ENCODE measurements around the gene POLR3C.
A peak's percentile ranks its signal among the peaks of the same experiment; 100 is the strongest.
"Not testable (repeated sequence)": the region's sequence is repeated elsewhere in the genome, so short reads cannot be mapped to it uniquely, and the experiment has no call there.

POLR3C gene, protein sequence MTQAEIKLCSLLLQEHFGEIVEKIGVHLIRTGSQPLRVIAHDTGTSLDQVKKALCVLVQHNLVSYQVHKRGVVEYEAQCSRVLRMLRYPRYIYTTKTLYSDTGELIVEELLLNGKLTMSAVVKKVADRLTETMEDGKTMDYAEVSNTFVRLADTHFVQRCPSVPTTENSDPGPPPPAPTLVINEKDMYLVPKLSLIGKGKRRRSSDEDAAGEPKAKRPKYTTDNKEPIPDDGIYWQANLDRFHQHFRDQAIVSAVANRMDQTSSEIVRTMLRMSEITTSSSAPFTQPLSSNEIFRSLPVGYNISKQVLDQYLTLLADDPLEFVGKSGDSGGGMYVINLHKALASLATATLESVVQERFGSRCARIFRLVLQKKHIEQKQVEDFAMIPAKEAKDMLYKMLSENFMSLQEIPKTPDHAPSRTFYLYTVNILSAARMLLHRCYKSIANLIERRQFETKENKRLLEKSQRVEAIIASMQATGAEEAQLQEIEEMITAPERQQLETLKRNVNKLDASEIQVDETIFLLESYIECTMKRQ

DNA sequence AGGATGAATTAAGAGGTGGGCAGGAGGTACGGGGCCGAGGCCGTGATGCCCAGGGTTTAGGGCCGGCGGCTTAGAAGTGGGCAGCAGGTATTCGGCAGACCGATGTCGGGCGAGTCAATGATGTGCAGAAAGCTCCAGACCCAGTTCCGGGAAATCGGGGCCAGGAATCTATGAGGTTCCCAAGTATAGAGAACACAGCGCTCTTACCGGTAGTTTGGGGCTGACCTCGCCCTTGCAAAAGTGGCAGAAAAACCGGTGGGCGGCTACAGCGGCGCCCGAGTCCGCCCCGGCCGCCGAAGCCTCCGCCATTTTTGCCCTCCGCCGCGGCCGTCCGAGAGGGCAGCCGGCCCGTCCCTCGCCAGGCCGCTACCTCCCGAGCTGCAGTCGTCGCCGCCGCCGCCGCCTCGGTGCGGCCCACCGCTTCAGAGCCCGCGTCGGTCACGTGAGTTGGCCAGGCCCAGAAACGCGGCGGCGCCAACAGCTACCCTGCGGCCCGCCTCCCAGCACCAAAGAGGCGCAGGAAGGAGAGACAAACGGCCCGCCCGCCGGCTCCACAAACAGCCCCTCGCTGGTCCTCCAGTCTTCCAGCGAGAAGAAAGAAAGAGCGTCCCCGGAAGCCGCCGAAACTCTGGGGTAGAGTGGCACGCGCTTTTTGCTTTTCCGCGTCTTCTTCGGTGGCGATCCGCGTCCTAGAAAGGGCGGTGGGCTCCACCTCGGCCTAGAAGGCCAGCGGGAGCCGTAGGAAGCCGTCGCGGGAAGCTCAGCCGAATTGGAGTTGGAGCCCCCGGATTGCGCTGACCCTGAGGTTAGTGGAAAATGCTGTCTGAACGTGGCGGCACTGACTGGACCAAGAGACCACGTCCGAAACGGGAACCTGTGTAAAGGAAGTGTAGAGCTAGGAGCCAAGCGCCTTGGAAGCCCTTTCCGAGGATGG is at the start of gene POLR3C, which contains the start of gene RNF115:
Gene POLR3C (plus strand): TSS at position 636 of the 934 bp plus-strand sequence. CDS start 1,577 bp downstream, outside the sequence.
Gene RNF115 (minus strand): TSS at position 531 of the 934 bp plus-strand sequence. CDS start 222 bp downstream, at position 309.
- Histone ChIP-seq H3K36me3 (ENCODE audit: control insufficient read depth, low read depth, low read length) (peaks cover 28% of the 10 kb centered on the region), H3K4me3 (ENCODE audit: low read length) (peak within 1 kb of the TSS; percentile 100), H3K9ac (ENCODE audit: low read length) (peak within 1 kb of the TSS; percentile 90), H3K4me1 (ENCODE audit: control insufficient read depth, low read depth, low read length) (no peaks in the 10 kb centered on the region), H3K9me3 (ENCODE audit: control insufficient read depth, low read depth, low read length) (no peaks in the 10 kb centered on the region), H3K27me3 (ENCODE audit: control insufficient read depth, insufficient read depth, low read length) (no peaks in the 10 kb centered on the region), H3K27ac (ENCODE audit: low read length) (peak within 1 kb of the TSS; percentile 85)

DNA sequence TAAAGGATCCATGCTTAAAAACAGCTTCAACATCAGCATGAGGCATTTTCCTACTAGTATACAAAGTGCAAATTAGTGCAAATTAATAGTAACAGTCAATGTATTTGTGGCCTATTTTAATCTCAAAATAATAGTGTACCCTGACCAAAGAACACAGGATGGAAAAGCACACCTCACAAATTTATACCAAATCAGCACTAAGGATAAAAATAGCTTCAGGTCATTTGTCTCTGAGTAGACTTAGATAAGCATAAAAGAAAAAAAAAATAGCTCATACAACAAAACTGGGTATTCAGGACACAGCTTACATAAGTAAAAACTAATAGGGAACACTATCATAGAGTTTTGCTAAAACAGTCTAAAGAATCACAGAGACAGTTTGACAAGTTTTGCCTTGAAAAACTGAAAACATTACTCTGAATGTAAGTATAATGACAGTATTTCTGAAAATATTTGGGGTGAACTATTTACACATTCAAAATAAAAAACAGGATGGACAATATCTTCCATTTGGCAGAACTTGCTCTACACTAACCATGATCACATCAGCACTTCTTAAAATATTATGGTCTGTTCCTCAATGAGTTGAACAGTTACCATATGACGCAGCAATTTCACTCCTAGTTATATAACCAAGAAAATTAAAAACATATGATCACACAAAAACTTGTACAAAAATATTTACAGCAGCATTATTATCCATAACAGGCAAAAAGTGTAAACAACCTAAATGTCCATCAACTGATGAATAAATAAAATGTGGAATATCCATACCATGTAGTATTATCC is 46.4 kb upstream of the POLR3C start:
- no peak overlapping the region for H3K27ac ChIP-seq (ENCODE audit: low read length)
- H3K27me3 ChIP-seq (ENCODE audit: control insufficient read depth, insufficient read depth, low read length): no peaks in the 10 kb centered on the region
- no peaks in the 10 kb centered on the region for H3K4me1 ChIP-seq (ENCODE audit: control insufficient read depth, low read depth, low read length)
- H3K36me3 ChIP-seq (ENCODE audit: control insufficient read depth, low read depth, low read length): no peaks in the 10 kb centered on the region
- H3K4me3 ChIP-seq (ENCODE audit: low read length): no peak overlapping the region
- H3K9me3 ChIP-seq (ENCODE audit: control insufficient read depth, low read depth, low read length): no peaks in the 10 kb centered on the region
- H3K9ac ChIP-seq (ENCODE audit: low read length): no peak overlapping the region

DNA sequence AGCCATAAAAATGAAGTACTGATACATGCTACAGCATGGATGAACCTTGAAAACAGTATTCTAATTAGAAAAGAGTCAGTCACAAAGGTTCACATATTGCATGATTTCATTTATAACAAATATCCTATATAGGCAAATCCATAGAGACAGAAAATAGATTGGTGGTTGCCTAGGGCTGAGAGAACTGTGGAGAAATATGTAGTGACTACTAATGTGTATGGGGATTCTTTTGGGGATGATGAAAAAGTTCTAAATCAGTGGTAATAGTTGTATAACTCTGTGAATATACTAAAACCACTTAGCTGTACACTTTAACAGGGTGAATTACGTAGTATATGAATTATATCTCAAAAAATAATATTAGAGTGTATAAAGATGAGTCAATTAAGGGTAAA is 45.9 kb upstream of the POLR3C start:
- Histone ChIP-seq H3K4me1 (ENCODE audit: control insufficient read depth, low read depth, low read length) (no peaks in the 10 kb centered on the region), H3K9ac (ENCODE audit: low read length) (no peak overlapping the region), H3K36me3 (ENCODE audit: control insufficient read depth, low read depth, low read length) (no peaks in the 10 kb centered on the region), H3K9me3 (ENCODE audit: control insufficient read depth, low read depth, low read length) (no peaks in the 10 kb centered on the region), H3K27me3 (ENCODE audit: control insufficient read depth, insufficient read depth, low read length) (no peaks in the 10 kb centered on the region), H3K27ac (ENCODE audit: low read length) (no peak overlapping the region), H3K4me3 (ENCODE audit: low read length) (no peak overlapping the region)

DNA sequence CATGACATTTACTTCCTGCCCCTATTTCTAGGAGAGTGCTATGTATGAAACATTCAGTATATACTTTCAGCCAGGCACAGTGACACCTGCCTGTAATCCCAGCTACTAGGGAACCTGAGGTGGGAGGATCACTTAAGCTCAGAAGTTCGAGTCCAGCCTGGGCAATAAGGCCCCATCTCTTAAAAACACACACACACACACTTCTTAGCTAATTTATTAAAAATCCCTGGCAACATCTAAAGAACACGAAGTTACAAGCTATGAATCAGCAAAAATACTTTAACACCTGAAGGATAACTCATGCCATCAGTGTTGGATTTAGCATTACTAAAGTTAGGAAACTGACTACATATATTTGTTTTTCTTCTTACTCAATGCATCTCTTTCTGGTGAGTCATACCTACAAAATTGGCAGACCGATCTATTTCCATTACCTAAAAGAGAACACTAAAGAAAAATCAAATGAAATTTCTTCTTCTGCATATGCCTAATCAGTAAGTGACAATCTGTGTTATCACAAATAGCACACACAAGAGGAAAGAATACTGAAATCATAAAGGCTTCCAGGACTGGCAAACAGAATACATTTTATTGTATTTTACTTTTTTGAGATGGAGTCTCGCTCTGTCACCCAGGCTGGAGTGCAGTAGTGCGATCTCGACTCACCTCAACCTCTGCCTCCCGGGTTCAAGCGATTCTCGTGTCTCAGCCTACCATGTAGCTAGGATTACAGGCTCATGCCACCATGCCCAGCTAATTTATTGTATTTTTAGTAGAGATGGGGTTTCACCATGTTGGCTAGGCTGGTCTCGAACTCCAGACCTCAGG is 41.5 kb upstream of the POLR3C start:
- Histone ChIP-seq H3K36me3 (ENCODE audit: control insufficient read depth, low read depth, low read length) (no peaks in the 10 kb centered on the region), H3K4me1 (ENCODE audit: control insufficient read depth, low read depth, low read length) (no peaks in the 10 kb centered on the region), H3K9ac (ENCODE audit: low read length) (no peak overlapping the region)

DNA sequence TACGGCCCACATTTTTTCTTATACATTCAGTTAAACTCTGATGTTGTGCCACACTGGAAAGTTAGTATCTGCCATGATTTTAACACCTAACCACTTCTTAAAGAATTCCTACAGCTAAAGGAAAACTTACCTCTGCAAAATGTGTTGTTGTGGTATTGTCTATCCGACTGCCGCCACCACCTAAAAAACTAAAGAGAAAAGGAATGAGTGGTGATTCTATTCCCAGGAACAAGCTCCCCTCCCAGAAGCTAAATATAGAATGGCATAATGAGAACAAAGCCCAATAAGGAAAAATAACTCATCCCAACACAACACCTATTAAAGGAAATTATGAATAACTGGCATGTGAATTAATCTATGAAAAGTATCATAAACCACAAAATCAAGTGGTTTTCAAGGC is 39.6 kb upstream of the POLR3C start:
- no peaks in the 10 kb centered on the region for H3K36me3 ChIP-seq (ENCODE audit: control insufficient read depth, low read depth, low read length)
- no peaks in the 10 kb centered on the region for H3K9me3 ChIP-seq (ENCODE audit: control insufficient read depth, low read depth, low read length)
- no peak overlapping the region for H3K9ac ChIP-seq (ENCODE audit: low read length)
- H3K4me1 ChIP-seq (ENCODE audit: control insufficient read depth, low read depth, low read length): no peaks in the 10 kb centered on the region
- no peak overlapping the region for H3K4me3 ChIP-seq (ENCODE audit: low read length)
- H3K27me3 ChIP-seq (ENCODE audit: control insufficient read depth, insufficient read depth, low read length): no peaks in the 10 kb centered on the region
- no peak overlapping the region for H3K27ac ChIP-seq (ENCODE audit: low read length)

More for the DNA sequence above, 41.5 kb upstream of the POLR3C start:
- H3K27me3 ChIP-seq (ENCODE audit: control insufficient read depth, insufficient read depth, low read length): no peaks in the 10 kb centered on the region
- H3K27ac ChIP-seq (ENCODE audit: low read length): no peak overlapping the region
- no peak overlapping the region for H3K4me3 ChIP-seq (ENCODE audit: low read length)
- H3K9me3 ChIP-seq (ENCODE audit: control insufficient read depth, low read depth, low read length): no peaks in the 10 kb centered on the region

DNA sequence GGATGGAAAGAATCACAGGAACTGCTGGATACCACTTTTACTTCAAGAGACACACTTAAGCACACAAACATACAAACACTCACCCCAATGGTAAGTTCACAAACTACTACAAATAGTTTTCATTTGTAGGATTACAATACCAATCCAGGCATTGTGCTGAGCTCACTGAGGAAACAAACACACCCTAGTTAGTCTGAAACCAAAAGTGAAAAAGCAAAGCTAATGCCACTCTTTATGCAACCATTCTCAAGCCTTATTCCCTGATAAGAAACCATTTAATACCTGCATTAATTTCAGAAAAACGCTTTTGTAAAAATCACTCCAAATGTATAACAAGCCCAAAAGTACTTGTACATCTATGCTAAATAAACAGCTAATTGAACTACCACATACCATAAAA is 38.5 kb upstream of the POLR3C start:
- H3K9me3 ChIP-seq (ENCODE audit: control insufficient read depth, low read depth, low read length): no peaks in the 10 kb centered on the region
- no peak overlapping the region for H3K27ac ChIP-seq (ENCODE audit: low read length)
- no peak overlapping the region for H3K4me3 ChIP-seq (ENCODE audit: low read length)
- H3K4me1 ChIP-seq (ENCODE audit: control insufficient read depth, low read depth, low read length): no peaks in the 10 kb centered on the region
- no peaks in the 10 kb centered on the region for H3K36me3 ChIP-seq (ENCODE audit: control insufficient read depth, low read depth, low read length)
- no peak overlapping the region for H3K9ac ChIP-seq (ENCODE audit: low read length)
- H3K27me3 ChIP-seq (ENCODE audit: control insufficient read depth, insufficient read depth, low read length): no peaks in the 10 kb centered on the region

DNA sequence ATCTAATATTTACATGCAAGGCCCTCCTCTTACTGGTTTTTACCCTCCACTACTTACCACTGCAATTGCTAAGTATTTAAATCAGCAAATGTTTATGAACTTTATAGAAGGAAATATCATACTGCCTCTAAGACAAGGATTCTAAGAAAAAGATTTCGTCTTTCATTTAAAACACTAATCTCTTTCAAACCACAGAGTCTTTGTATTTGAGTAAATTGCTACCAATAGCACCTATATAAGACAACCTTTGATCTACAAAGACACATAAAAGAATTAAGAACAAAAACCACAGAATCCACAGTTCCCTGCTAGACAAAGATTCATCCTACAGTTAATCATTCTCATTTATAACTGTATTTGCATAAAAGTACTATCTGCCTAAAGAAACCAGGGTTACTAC is 37.7 kb upstream of the POLR3C start:
- H3K27ac ChIP-seq (ENCODE audit: low read length): no peak overlapping the region
- no peaks in the 10 kb centered on the region for H3K36me3 ChIP-seq (ENCODE audit: control insufficient read depth, low read depth, low read length)
- no peaks in the 10 kb centered on the region for H3K4me1 ChIP-seq (ENCODE audit: control insufficient read depth, low read depth, low read length)
- no peak overlapping the region for H3K4me3 ChIP-seq (ENCODE audit: low read length)
- H3K9me3 ChIP-seq (ENCODE audit: control insufficient read depth, low read depth, low read length): no peaks in the 10 kb centered on the region
- H3K27me3 ChIP-seq (ENCODE audit: control insufficient read depth, insufficient read depth, low read length): no peaks in the 10 kb centered on the region
- no peak overlapping the region for H3K9ac ChIP-seq (ENCODE audit: low read length)

DNA sequence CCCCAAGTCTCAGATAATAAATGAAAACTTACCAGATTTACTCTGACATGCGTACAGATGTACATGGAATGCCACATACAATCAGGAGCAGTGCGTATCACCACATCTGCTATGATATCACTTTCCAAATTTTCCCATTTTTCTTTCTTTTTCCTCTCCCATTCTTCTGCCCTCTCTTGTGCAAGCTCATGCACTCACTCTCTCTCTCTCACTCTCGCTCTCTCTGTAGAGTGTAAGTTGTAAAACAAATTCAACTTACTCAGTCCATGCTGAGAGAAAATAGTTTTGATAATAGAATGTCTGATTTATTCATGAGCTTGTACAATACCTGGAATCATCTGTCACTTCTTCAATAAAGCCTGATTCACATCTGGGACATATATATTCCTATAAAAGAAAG is 35.4 kb upstream of the POLR3C start:
- Histone ChIP-seq H3K9ac (ENCODE audit: low read length) (no peak overlapping the region), H3K36me3 (ENCODE audit: control insufficient read depth, low read depth, low read length) (no peaks in the 10 kb centered on the region), H3K27ac (ENCODE audit: low read length) (no peak overlapping the region), H3K4me3 (ENCODE audit: low read length) (no peak overlapping the region), H3K9me3 (ENCODE audit: control insufficient read depth, low read depth, low read length) (no peaks in the 10 kb centered on the region), H3K27me3 (ENCODE audit: control insufficient read depth, insufficient read depth, low read length) (no peaks in the 10 kb centered on the region), H3K4me1 (ENCODE audit: control insufficient read depth, low read depth, low read length) (no peaks in the 10 kb centered on the region)

DNA sequence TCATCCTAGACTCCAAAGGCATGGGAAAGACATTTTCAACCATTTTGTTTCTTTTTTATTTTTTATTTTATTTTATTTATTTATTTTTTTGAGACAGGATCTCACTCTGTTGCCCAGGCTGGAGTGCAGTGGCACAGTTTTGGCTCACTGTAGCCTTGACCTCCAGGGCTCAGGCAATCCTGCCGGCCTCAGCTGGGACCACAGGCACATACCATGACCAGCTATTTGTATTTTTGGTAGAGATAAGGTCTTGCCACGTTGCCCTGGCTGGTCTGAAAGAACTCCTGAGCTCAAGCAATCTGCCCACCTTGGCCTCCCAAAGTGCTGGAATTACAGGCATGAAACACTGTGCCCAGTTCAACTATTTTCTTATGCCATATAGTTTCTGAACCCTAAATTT is 32.1 kb upstream of the POLR3C start:
- H3K27ac ChIP-seq (ENCODE audit: low read length); H3K4me3 ChIP-seq (ENCODE audit: low read length); H3K9ac ChIP-seq (ENCODE audit: low read length); H3K27me3 ChIP-seq (ENCODE audit: control insufficient read depth, insufficient read depth, low read length); H3K36me3 ChIP-seq (ENCODE audit: control insufficient read depth, low read depth, low read length); H3K4me1 ChIP-seq (ENCODE audit: control insufficient read depth, low read depth, low read length); H3K9me3 ChIP-seq (ENCODE audit: control insufficient read depth, low read depth, low read length): not testable (repeated sequence)

DNA sequence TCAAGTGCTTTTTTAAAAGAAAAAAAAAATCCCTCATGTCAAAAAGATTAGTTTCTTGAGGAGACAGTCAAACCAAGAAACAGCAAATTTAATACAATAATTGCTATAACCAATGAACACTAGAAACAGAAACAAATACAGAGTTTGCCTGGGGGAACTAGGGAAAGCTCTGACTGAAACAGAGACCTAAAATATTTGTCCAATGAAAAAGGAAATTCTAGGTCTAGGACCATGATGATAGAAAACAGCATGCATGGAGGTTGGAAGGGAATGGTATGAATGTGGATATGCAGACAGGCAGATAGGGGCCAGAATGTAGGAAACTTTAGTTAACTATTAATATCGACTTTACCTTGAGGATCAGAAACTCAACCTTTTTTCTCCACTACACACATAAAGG is 31.5 kb upstream of the POLR3C start:
- no peaks in the 10 kb centered on the region for H3K36me3 ChIP-seq (ENCODE audit: control insufficient read depth, low read depth, low read length)

More for the DNA sequence above, 31.5 kb upstream of the POLR3C start:
- Histone ChIP-seq H3K27me3 (ENCODE audit: control insufficient read depth, insufficient read depth, low read length) (no peaks in the 10 kb centered on the region), H3K4me3 (ENCODE audit: low read length) (no peak overlapping the region), H3K9ac (ENCODE audit: low read length) (no peak overlapping the region), H3K27ac (ENCODE audit: low read length) (no peak overlapping the region), H3K4me1 (ENCODE audit: control insufficient read depth, low read depth, low read length) (no peaks in the 10 kb centered on the region), H3K9me3 (ENCODE audit: control insufficient read depth, low read depth, low read length) (peaks cover 5% of the 10 kb centered on the region)
